Measurements from ENCODE around the gene TRRAP. TPM values are rescaled to one million over a fixed set of nuclear protein-coding genes. Genes with fewer than 3 reads are reported as not detected.

Gene TRRAP
- total RNA-seq, 1 experiment from 2014 or later: 55.8 TPM

- no TSS peak for BruUV-seq (replicated peaks)
- peaks cover 55% of the 10 kb centered on the region for H3K36me3 ChIP-seq (ENCODE audit: low read depth)
- no peak overlapping the region for H3K4me2 ChIP-seq
- ChIA-PET CTCF (no interaction called here), POLR2A (ENCODE audit: unreplicated experiment) (no interaction called here)
- H4K20me1 ChIP-seq (ENCODE audit: insufficient read depth): peaks cover 8% of the 10 kb centered on the region; the same call in 1 of the 2 replicates
- no peak overlapping the region for H3K27ac ChIP-seq
- H3K9me3 ChIP-seq (ENCODE audit: insufficient read depth, low read depth): no peaks in the 10 kb centered on the region
- no peak for DNase-seq
- no peaks in the 10 kb centered on the region for H3K4me1 ChIP-seq (replicated peaks; ENCODE audit: insufficient read depth)
- no peak overlapping the region for H2AFZ ChIP-seq
- no peak overlapping the region for H3K4me3 ChIP-seq
- no peaks in the 10 kb centered on the region for H3K27me3 ChIP-seq (ENCODE audit: insufficient read depth, low read depth)
- intact Hi-C loops (cut with micrococcal nuclease; ENCODE audit: unreplicated experiment): no loop called here
- no peaks in the 10 kb centered on the region for H3K9me2 ChIP-seq (ENCODE audit: insufficient read depth)
- H3K79me2 ChIP-seq (ENCODE audit: low read depth): no peaks in the 10 kb centered on the region
- TF ChIP-seq, protein P1, sequence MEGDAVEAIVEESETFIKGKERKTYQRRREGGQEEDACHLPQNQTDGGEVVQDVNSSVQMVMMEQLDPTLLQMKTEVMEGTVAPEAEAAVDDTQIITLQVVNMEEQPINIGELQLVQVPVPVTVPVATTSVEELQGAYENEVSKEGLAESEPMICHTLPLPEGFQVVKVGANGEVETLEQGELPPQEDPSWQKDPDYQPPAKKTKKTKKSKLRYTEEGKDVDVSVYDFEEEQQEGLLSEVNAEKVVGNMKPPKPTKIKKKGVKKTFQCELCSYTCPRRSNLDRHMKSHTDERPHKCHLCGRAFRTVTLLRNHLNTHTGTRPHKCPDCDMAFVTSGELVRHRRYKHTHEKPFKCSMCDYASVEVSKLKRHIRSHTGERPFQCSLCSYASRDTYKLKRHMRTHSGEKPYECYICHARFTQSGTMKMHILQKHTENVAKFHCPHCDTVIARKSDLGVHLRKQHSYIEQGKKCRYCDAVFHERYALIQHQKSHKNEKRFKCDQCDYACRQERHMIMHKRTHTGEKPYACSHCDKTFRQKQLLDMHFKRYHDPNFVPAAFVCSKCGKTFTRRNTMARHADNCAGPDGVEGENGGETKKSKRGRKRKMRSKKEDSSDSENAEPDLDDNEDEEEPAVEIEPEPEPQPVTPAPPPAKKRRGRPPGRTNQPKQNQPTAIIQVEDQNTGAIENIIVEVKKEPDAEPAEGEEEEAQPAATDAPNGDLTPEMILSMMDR (conservative IDR thresholded peaks at IDR 0.05): no peak
- no peak for TF ChIP-seq EZH2 (IDR thresholded peaks at IDR 0.05; ENCODE audit: low read depth)
- no peaks in the 10 kb centered on the region; the same call in 1 of the 2 replicates for H3F3A ChIP-seq (ENCODE audit: insufficient read depth, low read depth)
These were observed 107.1 kb downstream of the TRRAP start for GRCh38 chr7:98985406-98985805.

DNA sequence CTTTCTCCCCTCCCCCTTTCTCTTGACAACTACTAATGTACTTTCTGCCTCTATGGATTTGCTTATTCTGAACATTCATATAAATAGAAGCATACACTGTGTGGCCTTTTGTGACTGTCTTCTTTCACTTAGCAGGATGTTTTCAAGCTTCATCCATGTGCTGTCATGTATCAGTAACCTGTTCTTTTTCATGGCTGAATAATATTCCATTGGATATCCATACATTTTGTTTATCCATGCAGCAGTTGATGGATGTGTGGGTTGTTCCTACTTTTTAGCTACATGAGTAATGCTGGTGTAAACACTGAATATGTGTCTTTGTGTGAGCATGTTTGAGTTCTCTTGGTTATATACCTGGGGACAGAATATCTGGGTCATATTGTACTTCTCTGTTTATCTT is 107.6 kb downstream of the TRRAP start:
- Histone ChIP-seq H4K20me1 (ENCODE audit: insufficient read depth) (peaks cover 8% of the 10 kb centered on the region; the same call in 1 of the 2 replicates), H3K4me2 (no peak overlapping the region), H3F3A (ENCODE audit: insufficient read depth, low read depth) (no peaks in the 10 kb centered on the region; the same call in 1 of the 2 replicates), H3K27me3 (ENCODE audit: insufficient read depth, low read depth) (no peaks in the 10 kb centered on the region), H3K9me3 (ENCODE audit: insufficient read depth, low read depth) (no peaks in the 10 kb centered on the region), H3K36me3 (ENCODE audit: low read depth) (peaks cover 55% of the 10 kb centered on the region), H2AFZ (no peak overlapping the region), H3K4me3 (no peak overlapping the region), H3K27ac (no peak overlapping the region), H3K9me2 (ENCODE audit: insufficient read depth) (no peaks in the 10 kb centered on the region), H3K79me2 (ENCODE audit: low read depth) (no peaks in the 10 kb centered on the region), H3K4me1 (replicated peaks; ENCODE audit: insufficient read depth) (no peaks in the 10 kb centered on the region)
- TF ChIP-seq EZH2 (IDR thresholded peaks at IDR 0.05; ENCODE audit: low read depth): no peak
- TF ChIP-seq, protein P1 (conservative IDR thresholded peaks at IDR 0.05): no peak
- DNase-seq: no peak
- intact Hi-C loops (cut with micrococcal nuclease; ENCODE audit: unreplicated experiment): no loop called here
- ChIA-PET CTCF (interaction anchor here (0.6 kb wide), 1 partner anchor 385 kb away, joined by 3 read pairs; no protein-coding TSS in a partner anchor), POLR2A (ENCODE audit: unreplicated experiment) (interaction anchor here (0.6 to 0.7 kb wide), 2 partner anchors 26 to 330 kb away, joined by 9 to 21 read pairs; no protein-coding TSS in a partner anchor)
- no TSS peak for BruUV-seq (replicated peaks)

- ChIA-PET POLR2A (ENCODE audit: unreplicated experiment) (no interaction called here), CTCF (no interaction called here)
- H3K4me3 ChIP-seq: no peak overlapping the region
- TF ChIP-seq EZH2 (IDR thresholded peaks at IDR 0.05; ENCODE audit: low read depth): no peak
- TF ChIP-seq, protein P1 (conservative IDR thresholded peaks at IDR 0.05): no peak
- H3K27ac ChIP-seq: no peak overlapping the region
- no peaks in the 10 kb centered on the region for H3K79me2 ChIP-seq (ENCODE audit: low read depth)
- no peaks in the 10 kb centered on the region for H3K27me3 ChIP-seq (ENCODE audit: insufficient read depth, low read depth)
- no peak overlapping the region for H3K4me2 ChIP-seq
- intact Hi-C loops (cut with micrococcal nuclease; ENCODE audit: unreplicated experiment): no loop called here
- H4K20me1 ChIP-seq (ENCODE audit: insufficient read depth): peaks cover 8% of the 10 kb centered on the region; the same call in 1 of the 2 replicates
- H3K9me2 ChIP-seq (ENCODE audit: insufficient read depth): no peaks in the 10 kb centered on the region
- H3K36me3 ChIP-seq (ENCODE audit: low read depth): peaks cover 52% of the 10 kb centered on the region
- H3K4me1 ChIP-seq (replicated peaks; ENCODE audit: insufficient read depth): no peaks in the 10 kb centered on the region
- BruUV-seq (replicated peaks): no TSS peak
- no peaks in the 10 kb centered on the region for H3K9me3 ChIP-seq (ENCODE audit: insufficient read depth, low read depth)
- no peaks in the 10 kb centered on the region; the same call in 1 of the 2 replicates for H3F3A ChIP-seq (ENCODE audit: insufficient read depth, low read depth)
- no peak overlapping the region for H2AFZ ChIP-seq
- DNase-seq: no peak
These were observed 110.3 kb downstream of the TRRAP start for GRCh38 chr7:98988641-98989040.
